ENCODE data around the gene CASZ1. TPM values are rescaled to one million over a fixed set of nuclear protein-coding genes. Genes with fewer than 3 reads are reported as not detected.

The CASZ1 gene
- total and polyA plus RNA-seq, 4 donors, result 3.4 to 39.0 (median 13.8) TPM

GRCh38 chr1:10657088-10657847, 139.2 kb downstream of the CASZ1 start:
- intact Hi-C loops (cut with DNase I), result no loop called here
- Histone ChIP-seq H3K4me1 (ENCODE audit: control insufficient read depth in 1 of 2, insufficient read depth in 2 of 2, low read length in 2 of 2) (no peaks in the 10 kb centered on the region), H3K4me3 (ENCODE audit: low read length in 2 of 2) (no peak overlapping the region), H3K27ac (ENCODE audit: low read depth in 1 of 2, low read length in 2 of 2) (no peak overlapping the region), H3K36me3 (ENCODE audit: control insufficient read depth in 1 of 2, insufficient read depth in 2 of 2, low read length in 1 of 2) (peaks cover 0 to 4% of the 10 kb centered on the region in 2 donors), H3K27me3 (ENCODE audit: control insufficient read depth in 1 of 2, insufficient read depth in 2 of 2, low read length in 1 of 2) (no peaks in the 10 kb centered on the region), H3K9me3 (ENCODE audit: control insufficient read depth, low read length) (no peaks in the 10 kb centered on the region)
- DNase-seq (no peak), ATAC-seq (ENCODE audit: low FRiP score) (no peak)
- 86 to 89% methylated on average over 23 to 29 of the region's 29 CpGs for WGBS, 2 donors

DNA sequence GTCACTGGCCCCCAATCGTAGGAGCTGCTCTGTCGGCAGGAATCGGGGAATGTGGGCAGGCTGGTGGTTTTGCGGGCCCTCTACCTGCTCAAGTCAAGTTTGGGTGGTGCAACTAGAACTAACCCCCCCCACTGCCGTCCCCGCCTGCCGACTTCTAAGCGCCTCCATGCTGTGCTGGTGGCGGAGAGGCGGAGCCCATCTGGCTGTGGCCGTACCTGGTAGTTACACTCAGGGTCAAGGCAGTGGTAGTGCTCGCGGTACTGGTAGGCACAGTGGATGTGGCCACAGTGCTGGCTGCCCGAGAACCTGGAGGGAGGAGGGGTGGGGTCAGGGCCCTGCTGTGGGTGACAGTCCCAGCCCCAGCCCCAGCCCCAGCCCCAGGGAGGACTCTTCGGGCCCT, 140.0 kb downstream of the CASZ1 start:
- WGBS, 2 donors, result 91 to 94% methylated on average over 15 of the region's 15 CpGs
- H3K9me3 ChIP-seq (ENCODE audit: control insufficient read depth, low read length), result no peaks in the 10 kb centered on the region
- intact Hi-C loops (cut with DNase I), result no loop called here
- H3K4me1 ChIP-seq (ENCODE audit: control insufficient read depth in 1 of 2, insufficient read depth in 2 of 2, low read length in 2 of 2), result no peaks in the 10 kb centered on the region
- H3K36me3 ChIP-seq (ENCODE audit: control insufficient read depth in 1 of 2, insufficient read depth in 2 of 2, low read length in 1 of 2), result peaks cover 0 to 4% of the 10 kb centered on the region in 2 donors
- H3K27me3 ChIP-seq (ENCODE audit: control insufficient read depth in 1 of 2, insufficient read depth in 2 of 2, low read length in 1 of 2), result no peaks in the 10 kb centered on the region
- H3K4me3 ChIP-seq (ENCODE audit: low read length in 2 of 2), result no peak overlapping the region
- ATAC-seq (ENCODE audit: low FRiP score) (no peak), DNase-seq (no peak)
- H3K27ac ChIP-seq (ENCODE audit: low read depth in 1 of 2, low read length in 2 of 2), result no peak overlapping the region

DNA sequence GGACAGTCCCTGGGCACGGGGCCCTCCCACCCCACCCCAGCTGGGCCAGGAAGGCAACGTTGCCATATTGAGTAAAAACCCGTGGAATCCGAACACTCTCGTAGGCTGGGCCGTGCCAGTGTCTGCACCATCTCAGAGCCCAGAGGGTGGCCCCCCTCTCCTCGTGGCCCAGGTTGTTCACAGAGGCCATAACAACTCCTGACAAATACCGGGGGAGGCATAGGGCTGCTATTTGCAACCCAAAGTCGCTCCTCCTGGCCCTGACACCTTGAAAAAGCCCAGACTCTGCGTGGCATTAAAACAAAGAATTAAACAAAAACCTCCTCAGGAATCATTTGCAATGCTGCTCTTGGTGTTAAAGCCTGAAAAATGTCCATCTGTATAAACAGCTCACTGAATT, 141.4 kb downstream of the CASZ1 start:
- intact Hi-C loops (cut with DNase I), result no loop called here
- H3K4me1 ChIP-seq (ENCODE audit: control insufficient read depth in 1 of 2, insufficient read depth in 2 of 2, low read length in 2 of 2), result no peaks in the 10 kb centered on the region
- H3K27ac ChIP-seq (ENCODE audit: low read depth in 1 of 2, low read length in 2 of 2), result no peak overlapping the region
- no peak overlapping the region for H3K4me3 ChIP-seq (ENCODE audit: low read length in 2 of 2)
- no peaks in the 10 kb centered on the region for H3K9me3 ChIP-seq (ENCODE audit: control insufficient read depth, low read length)
- ATAC-seq (ENCODE audit: low FRiP score) (no peak), DNase-seq (no peak)
- no peaks in the 10 kb centered on the region for H3K27me3 ChIP-seq (ENCODE audit: control insufficient read depth in 1 of 2, insufficient read depth in 2 of 2, low read length in 1 of 2)
- WGBS, 2 donors, result 84% methylated on average over 10 of the region's 10 CpGs
- peaks cover 0 to 4% of the 10 kb centered on the region in 2 donors for H3K36me3 ChIP-seq (ENCODE audit: control insufficient read depth in 1 of 2, insufficient read depth in 2 of 2, low read length in 1 of 2)

- no peak for ATAC-seq (ENCODE audit: low FRiP score)
- Histone ChIP-seq H3K4me3 (ENCODE audit: low read length in 2 of 2) (no peak overlapping the region), H3K4me1 (ENCODE audit: control insufficient read depth in 1 of 2, insufficient read depth in 2 of 2, low read length in 2 of 2) (no peaks in the 10 kb centered on the region), H3K27ac (ENCODE audit: low read depth in 1 of 2, low read length in 2 of 2) (no peak overlapping the region), H3K27me3 (ENCODE audit: control insufficient read depth in 1 of 2, insufficient read depth in 2 of 2, low read length in 1 of 2) (no peaks in the 10 kb centered on the region), H3K36me3 (ENCODE audit: control insufficient read depth in 1 of 2, insufficient read depth in 2 of 2, low read length in 1 of 2) (peaks cover 0 to 4% of the 10 kb centered on the region in 2 donors), H3K9me3 (ENCODE audit: control insufficient read depth, low read length) (no peaks in the 10 kb centered on the region)
- intact Hi-C loops (cut with DNase I), result no loop called here
- WGBS, 2 donors, result 93 to 94% methylated on average over 38 to 41 of the region's 41 CpGs
- no peak for DNase-seq
Measured at GRCh38 chr1:10653370-10654125, 142.9 kb downstream of the CASZ1 start.

DNA sequence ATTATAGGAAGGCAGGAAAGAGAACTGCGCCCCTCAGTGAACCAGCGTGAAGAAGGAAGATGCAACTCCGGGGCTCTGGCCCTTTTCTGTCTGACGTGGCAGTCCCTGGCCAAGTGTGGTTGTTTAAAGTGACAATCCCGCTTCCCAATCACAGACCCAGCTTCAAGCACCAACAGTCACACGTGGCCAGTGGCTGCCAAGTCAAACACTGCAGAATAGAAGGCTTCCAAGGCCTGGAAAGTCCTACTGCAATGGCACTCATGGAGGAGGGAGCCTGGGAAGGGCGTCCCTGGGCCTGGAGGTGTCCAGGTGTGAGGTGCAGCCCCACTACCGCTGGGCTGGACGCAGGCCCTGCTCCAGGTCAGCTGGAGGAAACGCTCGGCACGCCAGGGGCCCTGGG, 143.8 kb downstream of the CASZ1 start:
- intact Hi-C loops (cut with DNase I), result no loop called here
- 68 to 70% methylated on average over 12 of the region's 12 CpGs for WGBS, 2 donors
- no peaks in the 10 kb centered on the region for H3K9me3 ChIP-seq (ENCODE audit: control insufficient read depth, low read length)
- no peak overlapping the region for H3K27ac ChIP-seq (ENCODE audit: low read depth in 1 of 2, low read length in 2 of 2)
- peaks cover 0 to 2% of the 10 kb centered on the region in 2 donors for H3K36me3 ChIP-seq (ENCODE audit: control insufficient read depth in 1 of 2, insufficient read depth in 2 of 2, low read length in 1 of 2)
- H3K27me3 ChIP-seq (ENCODE audit: control insufficient read depth in 1 of 2, insufficient read depth in 2 of 2, low read length in 1 of 2), result no peaks in the 10 kb centered on the region
- DNase-seq (no peak), ATAC-seq (ENCODE audit: low FRiP score) (no peak)
- H3K4me3 ChIP-seq (ENCODE audit: low read length in 2 of 2), result no peak overlapping the region
- H3K4me1 ChIP-seq (ENCODE audit: control insufficient read depth in 1 of 2, insufficient read depth in 2 of 2, low read length in 2 of 2), result no peaks in the 10 kb centered on the region

DNA sequence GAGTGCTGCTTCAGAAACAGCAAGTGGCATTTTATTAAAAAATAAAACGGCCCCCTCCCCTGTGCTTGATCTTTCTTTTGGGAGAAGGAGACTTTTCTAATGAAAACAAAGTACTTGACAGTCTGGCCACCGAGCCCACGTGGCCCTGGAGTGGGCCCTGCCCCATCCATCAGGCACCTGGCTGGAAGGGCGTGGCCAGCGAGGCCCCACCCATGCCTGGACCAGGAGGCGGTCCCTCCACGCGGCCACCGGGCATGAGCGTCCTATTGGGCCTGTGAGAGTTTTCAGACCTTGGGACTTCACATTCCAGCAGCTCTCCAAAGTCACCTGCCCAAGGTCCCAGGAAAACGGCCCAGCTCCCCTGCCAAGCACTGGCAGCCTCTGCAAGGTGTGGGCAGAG, 144.7 kb downstream of the CASZ1 start:
- Histone ChIP-seq H3K36me3 (ENCODE audit: control insufficient read depth in 1 of 2, insufficient read depth in 2 of 2, low read length in 1 of 2) (peaks cover 0 to 5% of the 10 kb centered on the region in 2 donors), H3K9me3 (ENCODE audit: control insufficient read depth, low read length) (no peaks in the 10 kb centered on the region), H3K27me3 (ENCODE audit: control insufficient read depth in 1 of 2, insufficient read depth in 2 of 2, low read length in 1 of 2) (no peaks in the 10 kb centered on the region), H3K4me3 (ENCODE audit: low read length in 2 of 2) (no peak overlapping the region), H3K27ac (ENCODE audit: low read depth in 1 of 2, low read length in 2 of 2) (no peak overlapping the region), H3K4me1 (ENCODE audit: control insufficient read depth in 1 of 2, insufficient read depth in 2 of 2, low read length in 2 of 2) (no peaks in the 10 kb centered on the region)
- 65 to 72% methylated on average over 11 of the region's 11 CpGs for WGBS, 2 donors
- intact Hi-C loops (cut with DNase I), result no loop called here
- ATAC-seq (ENCODE audit: low FRiP score) (no peak), DNase-seq (no peak)

- Histone ChIP-seq H3K27ac (ENCODE audit: low read depth in 1 of 2, low read length in 2 of 2) (no peak overlapping the region), H3K9me3 (ENCODE audit: control insufficient read depth, low read length) (no peaks in the 10 kb centered on the region), H3K4me3 (ENCODE audit: low read length in 2 of 2) (no peak overlapping the region), H3K36me3 (ENCODE audit: control insufficient read depth in 1 of 2, insufficient read depth in 2 of 2, low read length in 1 of 2) (peaks cover 0 to 5% of the 10 kb centered on the region in 2 donors), H3K27me3 (ENCODE audit: control insufficient read depth in 1 of 2, insufficient read depth in 2 of 2, low read length in 1 of 2) (no peaks in the 10 kb centered on the region), H3K4me1 (ENCODE audit: control insufficient read depth in 1 of 2, insufficient read depth in 2 of 2, low read length in 2 of 2) (no peaks in the 10 kb centered on the region)
- DNase-seq (no peak), ATAC-seq (ENCODE audit: low FRiP score) (no peak)
- WGBS, 2 donors, result 67 to 76% methylated on average over 19 of the region's 19 CpGs
- intact Hi-C loops (cut with DNase I), result no loop called here
Measured at GRCh38 chr1:10651389-10651766, 145.1 kb downstream of the CASZ1 start.

DNA sequence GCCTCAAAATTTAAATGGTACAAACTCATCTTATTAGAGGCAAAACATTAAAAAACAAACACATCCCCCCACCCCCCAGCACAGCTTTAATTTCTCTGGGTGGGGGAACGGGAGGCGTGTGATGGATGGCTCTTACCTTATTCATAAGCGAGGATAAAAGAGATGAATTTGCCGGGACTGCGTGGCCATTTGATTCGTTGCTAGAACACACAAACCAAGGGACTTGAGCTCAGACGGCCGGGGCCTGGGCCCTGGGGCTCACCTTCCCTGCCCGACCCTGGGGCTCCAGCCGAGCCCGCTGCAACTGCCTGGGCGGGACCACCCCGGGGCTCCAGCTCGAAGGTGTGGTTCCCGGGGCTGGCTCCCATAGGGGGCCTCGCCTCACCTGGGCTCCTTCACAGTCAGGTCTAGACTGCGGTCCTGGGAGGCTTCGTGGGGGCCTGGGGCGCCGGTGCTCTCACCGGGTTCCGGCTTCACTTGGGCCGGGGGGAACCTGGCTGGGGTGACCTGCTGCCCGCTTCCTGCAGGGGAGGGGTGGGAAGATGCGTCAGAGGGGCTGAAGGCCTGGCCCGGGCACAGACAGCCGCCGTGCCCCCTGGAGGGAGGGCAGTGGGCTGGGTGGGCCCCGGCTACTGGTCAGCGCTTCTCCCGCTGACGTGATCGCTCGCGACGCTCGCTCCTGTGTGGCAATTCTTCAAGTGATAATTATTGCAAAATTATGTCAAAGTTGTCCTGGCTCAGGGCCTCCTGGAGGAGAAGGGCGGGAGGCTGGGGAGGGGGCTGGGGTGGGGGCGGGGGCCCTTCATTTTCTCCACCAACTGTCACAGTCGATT, 145.7 kb downstream of the CASZ1 start:
- no peak overlapping the region for H3K4me3 ChIP-seq (ENCODE audit: low read length in 2 of 2)
- DNase-seq, result no peak
- ATAC-seq (ENCODE audit: low FRiP score), result no peak
- WGBS, 2 donors, result 85 to 87% methylated on average over 39 to 40 of the region's 40 CpGs
- no peak overlapping the region for H3K27ac ChIP-seq (ENCODE audit: low read depth in 1 of 2, low read length in 2 of 2)
- peaks cover 0 to 5% of the 10 kb centered on the region in 2 donors for H3K36me3 ChIP-seq (ENCODE audit: control insufficient read depth in 1 of 2, insufficient read depth in 2 of 2, low read length in 1 of 2)
- intact Hi-C loops (cut with DNase I), result no loop called here
- no peaks in the 10 kb centered on the region for H3K27me3 ChIP-seq (ENCODE audit: control insufficient read depth in 1 of 2, insufficient read depth in 2 of 2, low read length in 1 of 2)
- no peaks in the 10 kb centered on the region for H3K9me3 ChIP-seq (ENCODE audit: control insufficient read depth, low read length)
- no peaks in the 10 kb centered on the region for H3K4me1 ChIP-seq (ENCODE audit: control insufficient read depth in 1 of 2, insufficient read depth in 2 of 2, low read length in 2 of 2)

Measured in aorta (tissue), 5 donors.